Head of caudate nucleus (tissue), 42 donors: ENCODE measurements around the gene PAWR.
"Not testable (repeated sequence)": the region's sequence is repeated elsewhere in the genome, so short reads cannot be mapped to it uniquely, and the experiment has no call there.

Experiments used
- DNase-seq, 42 donors: peaks; one replicate each; pipeline versions ENCODE4 v3.0.0 to v3.0.0-alpha.2; 2020 to 2021; ENCODE audit warnings: mixed read lengths in 7 of 42
- intact Hi-C: fragments of 100-400 bp; cut with DNase I; formaldehyde crosslinking; loops from one replicate; pipeline ENCODE4 v1.15.0; 2022

Gene PAWR

DNA sequence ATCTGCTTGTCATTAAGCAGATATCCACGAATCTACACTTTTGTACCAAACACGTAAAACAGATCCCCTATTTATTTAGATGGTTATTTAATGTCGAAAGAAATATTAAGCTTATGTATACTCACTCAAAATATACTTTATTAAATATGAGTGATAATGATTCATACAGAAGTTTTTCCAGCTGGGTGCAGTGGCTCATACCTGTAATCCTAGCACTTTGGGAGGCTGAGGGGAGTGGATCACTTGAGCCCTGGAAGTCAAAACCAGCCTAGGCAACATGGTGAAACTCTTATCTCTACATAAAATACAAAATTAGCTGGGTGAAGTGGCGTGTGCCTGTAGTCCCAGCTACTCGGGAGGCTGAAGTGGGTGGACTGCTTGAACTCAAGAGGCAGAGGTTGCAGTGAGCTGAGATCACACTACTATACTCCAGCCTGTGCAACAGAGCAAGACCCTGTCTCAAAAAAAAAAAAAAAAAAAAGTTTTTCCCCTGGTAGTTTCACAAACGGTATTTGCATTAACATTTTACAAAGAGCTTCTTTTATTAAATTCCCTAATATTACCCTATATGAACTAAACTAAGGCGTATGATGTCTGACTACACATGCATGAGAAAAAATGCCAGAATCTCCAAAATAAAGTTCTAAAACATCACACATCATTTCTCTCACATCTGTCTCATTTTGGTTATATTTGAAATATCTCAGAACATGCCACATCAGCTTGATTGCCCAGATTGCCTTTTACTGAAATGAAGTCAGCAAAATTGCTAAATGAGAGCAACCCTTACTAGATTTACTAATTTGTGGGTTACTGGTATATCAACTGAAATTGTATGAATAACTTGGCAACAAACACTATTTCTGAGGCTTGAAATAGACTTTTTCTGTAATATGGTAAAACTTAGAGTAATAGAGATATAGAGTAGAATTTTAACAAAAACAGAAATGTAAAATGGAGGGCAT is 74.9 kb downstream of the PAWR start:
- intact Hi-C loops: no loop called here
- DNase-seq: no peak

DNA sequence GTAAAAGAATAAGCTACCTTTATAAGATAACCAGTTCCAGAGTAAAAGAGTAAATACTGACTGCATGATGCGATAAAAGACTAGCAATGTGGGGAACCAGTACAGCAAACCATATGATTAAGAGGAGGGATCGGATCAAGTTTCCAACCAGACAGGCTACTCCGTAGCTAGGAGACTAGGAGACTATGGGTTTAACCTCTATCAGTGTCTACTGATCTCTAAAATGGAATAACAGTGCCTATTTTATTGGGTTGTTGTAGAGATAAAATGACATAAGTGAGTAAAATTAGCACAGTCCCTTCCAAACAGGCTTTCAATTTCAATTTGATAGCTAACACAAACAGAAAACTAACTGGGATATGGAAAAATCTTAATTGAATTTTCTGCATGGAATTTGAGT is 76.0 kb downstream of the PAWR start:
- intact Hi-C loops: no loop called here
- DNase-seq: no peak

DNA sequence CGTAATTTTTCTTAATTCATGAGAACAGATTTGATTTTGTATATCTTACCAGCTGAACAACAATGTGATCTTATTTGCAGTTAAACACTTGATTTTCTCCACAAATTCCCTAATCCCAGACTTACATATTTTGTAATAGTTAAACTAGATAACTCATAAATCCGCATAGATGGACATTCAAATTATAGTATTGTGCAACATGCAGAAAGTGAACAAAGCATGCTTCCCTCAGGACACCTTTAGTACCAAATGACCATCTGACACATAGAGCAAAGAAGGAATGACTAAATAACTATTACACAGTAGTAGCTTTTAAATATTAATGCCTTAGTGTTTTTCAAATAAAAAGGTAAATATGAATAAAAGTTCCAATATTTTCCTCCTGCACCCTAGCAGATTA is 88.9 kb downstream of the PAWR start:
- intact Hi-C loops: no loop called here
- DNase-seq: no peak

GRCh38 chr12:79597910-79598309 is 92.9 kb downstream of the PAWR start:
- intact Hi-C loops: no loop called here
- no peak for DNase-seq

- intact Hi-C loops: no loop called here
These were observed 93.9 kb downstream of the PAWR start for GRCh38 chr12:79596719-79597350.

GRCh38 chr12:79595273-79595672 is 95.5 kb downstream of the PAWR start:
- intact Hi-C loops: no loop called here
- DNase-seq: no peak

More at GRCh38 chr12:79596719-79597350, 93.9 kb downstream of the PAWR start:
- DNase-seq: no peak

DNA sequence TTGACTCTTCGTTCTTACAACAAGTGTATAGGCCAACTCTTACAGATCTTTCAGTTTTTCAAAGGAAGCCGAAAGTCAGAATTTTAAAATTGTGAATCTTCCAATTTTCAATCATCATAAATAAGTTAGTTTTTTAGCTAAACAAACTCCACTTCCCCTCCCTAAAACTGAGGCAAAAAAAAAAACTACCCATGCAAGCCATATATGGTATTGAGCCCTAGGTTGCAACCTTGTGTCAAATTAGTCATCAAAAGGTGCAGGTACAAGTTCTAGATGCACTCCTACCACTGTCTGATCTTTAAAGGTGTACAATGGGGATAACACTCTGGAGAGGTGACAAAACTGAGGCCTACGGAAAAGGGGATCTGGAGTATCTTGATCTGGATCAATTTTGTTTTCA is 97.9 kb downstream of the PAWR start:
- intact Hi-C loops: no loop called here
- no peak for DNase-seq

- DNase-seq: no peak
- intact Hi-C loops: no loop called here
These were observed 98.8 kb downstream of the PAWR start for GRCh38 chr12:79591988-79592387.

DNA sequence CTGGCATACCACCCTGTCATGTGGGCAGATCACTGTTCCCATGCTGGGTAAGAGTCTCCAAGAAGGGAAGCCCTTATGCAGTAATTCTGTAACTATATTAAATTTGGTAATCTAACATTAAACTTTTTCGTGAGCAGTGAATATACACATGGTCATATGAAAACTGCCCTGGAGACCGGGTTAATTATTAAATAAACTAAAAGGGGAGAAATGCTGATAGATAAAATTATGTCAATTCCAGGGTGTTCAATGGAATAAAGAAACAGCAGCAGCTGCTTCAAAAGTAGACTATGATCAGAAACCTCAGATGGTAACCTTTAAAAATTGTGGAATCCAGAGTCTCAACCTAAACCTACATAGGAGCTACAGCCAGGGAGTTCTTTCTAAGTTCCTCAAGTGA is 100.0 kb downstream of the PAWR start:
- no peak for DNase-seq
- intact Hi-C loops: no loop called here

DNA sequence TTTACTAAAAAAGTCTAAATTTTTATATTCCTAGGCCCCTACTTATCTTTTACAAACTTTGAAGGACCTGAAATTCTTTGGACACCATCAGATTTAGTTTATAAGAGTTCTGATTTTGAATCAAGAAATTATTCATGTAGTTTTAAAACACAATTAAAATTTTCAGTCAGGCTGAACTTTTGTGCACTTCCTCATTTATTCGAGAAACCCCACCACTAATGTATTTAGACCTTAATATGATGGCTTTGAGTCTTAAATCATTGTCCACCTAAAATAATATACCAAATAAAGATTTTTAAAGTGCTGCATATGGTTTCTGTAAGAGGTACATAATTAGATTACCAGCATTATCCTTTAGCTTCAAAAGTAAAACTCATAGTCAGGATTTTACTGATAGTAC is 103.4 kb downstream of the PAWR start:
- no peak for DNase-seq
- intact Hi-C loops: no loop called here

DNA sequence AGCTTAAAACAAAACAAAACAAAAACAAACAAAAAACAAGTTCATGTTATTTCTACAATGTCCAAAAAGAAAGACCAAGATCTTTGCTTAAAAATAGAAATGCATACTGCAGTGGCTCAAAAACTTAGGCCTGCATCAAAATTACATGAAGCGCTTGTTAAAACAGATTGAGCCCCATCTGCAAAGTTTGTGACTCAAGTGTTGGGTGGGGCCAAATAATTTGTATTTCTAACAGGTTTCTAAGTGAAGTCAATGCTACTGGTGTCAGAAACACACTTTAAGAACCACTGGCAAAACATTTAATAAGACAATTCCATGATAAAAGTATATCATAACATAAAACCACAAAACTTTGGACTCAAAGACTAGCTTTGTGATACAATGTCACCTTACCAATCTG is 105.6 kb downstream of the PAWR start:
- intact Hi-C loops: no loop called here
- no peak for DNase-seq

DNA sequence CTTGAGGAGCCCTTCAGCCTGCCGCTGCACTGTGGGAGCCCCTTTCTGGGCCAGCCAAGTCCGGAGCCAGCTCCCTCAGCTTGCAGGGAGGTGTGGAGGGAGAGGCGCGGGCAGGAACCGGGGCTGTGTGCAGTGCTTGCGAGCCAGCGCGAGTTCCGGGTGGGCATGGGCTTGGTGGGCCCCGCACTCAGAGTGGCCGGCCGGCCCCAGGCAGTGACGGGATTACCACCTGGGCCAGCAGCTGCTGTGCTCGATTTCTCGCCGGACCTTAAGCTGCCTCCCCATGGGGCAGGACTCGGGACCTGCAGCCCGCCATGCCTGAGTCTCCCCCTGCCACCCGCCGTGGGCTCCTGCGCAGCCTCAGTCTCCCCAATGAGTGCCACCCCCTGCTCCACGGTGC is 116.9 kb downstream of the PAWR start:
- intact Hi-C loops: no loop called here
- no peak for DNase-seq

DNA sequence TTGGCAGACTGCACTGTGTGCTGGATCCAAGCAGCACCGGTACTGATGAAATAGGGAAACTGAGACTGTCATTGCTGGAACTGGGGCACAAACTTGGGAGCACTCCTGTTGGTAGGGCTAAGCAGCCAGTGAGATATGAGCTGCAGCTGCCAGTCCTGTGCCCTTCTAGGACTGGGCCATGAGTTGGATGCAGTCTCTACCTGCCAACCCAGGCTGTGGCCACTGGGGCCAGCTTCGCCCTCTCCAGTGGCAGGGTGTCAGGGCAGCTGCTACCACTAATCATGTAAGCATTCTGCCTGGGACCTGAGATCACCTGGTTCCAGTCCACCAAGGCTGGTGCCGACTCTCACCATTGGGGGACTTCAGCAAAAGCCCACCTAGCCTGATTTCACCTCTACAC is 121.1 kb downstream of the PAWR start:
- DNase-seq: no peak
- intact Hi-C loops: no loop called here

- no peak for DNase-seq
- intact Hi-C loops: no loop called here
These were observed 123.6 kb downstream of the PAWR start for GRCh38 chr12:79567175-79567563.

- DNase-seq: no peak
- intact Hi-C loops: no loop called here
These were observed 124.2 kb downstream of the PAWR start for GRCh38 chr12:79566452-79567174.

GRCh38 chr12:79564727-79565350 is 125.9 kb downstream of the PAWR start:
- intact Hi-C loops, DNase-seq: not testable (repeated sequence)

- DNase-seq: no peak
- intact Hi-C loops: no loop called here
These were observed 127.6 kb downstream of the PAWR start for GRCh38 chr12:79563021-79563740.

GRCh38 chr12:79561401-79562132 is 129.2 kb downstream of the PAWR start:
- no peak for DNase-seq
- intact Hi-C loops: no loop called here
